ENCODE data around the gene SKIC3.

SKIC3 gene

DNA sequence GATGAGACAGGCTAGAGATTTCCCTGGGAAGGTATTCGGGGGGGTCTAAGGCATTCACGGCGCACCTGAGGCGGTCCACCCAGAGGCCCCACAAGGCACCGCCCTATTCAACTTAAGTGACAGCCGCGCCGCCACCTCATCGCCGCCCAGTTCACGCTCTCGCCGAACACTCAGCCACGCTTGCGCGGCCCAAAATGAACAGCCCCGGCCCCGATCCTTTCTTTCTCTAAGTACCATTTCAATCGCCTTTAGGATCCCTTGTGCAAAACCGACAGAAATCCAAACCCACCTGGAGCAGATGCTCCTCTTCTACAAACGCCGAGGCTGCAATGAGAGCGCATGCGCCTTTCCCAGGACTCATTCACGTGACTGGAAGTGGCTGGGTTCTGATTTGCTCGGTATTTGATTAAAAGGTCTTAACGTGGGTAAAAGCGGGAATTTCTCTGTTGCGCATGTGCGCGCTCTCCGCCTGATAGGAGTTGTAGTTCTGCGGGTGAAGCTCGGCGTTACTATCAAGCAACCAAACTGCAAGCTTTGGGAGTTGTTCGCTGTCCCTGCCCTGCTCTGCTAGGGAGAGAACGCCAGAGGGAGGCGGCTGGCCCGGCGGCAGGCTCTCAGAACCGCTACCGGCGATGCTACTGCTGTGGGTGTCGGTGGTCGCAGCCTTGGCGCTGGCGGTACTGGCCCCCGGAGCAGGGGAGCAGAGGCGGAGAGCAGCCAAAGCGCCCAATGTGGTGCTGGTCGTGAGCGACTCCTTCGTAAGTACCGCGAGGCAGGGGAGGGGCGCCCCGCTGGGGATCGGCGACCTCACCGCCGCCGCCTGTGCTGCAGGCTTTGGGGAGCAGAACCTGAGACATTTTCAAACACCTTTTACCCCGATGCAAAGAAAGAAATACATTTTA lies at the start of gene SKIC3, which contains the start of gene ARSK:
SKIC3 (minus strand) TSS at position 331 of the 902 bp plus-strand sequence. CDS start 7,827 bp downstream, outside the sequence.
ARSK (plus strand) TSS at position 455 of the 902 bp plus-strand sequence; CDS start at position 633, 178 bp downstream.
- H3K9ac ChIP-seq (ENCODE audit: low read length in 5 of 5): peak within 1 kb of the TSS; percentile 85 to 94 (median 91)
- peaks cover 10 to 22% (median 20%) of the 10 kb centered on the region in 5 donors for H3K4me1 ChIP-seq (ENCODE audit: control insufficient read depth in 5 of 5, insufficient read depth in 5 of 5, low read length in 5 of 5)
- peak within 1 kb of the TSS; percentile 86 to 98 (median 88) for H3K4me3 ChIP-seq (ENCODE audit: low read depth in 1 of 5, low read length in 5 of 5)
- H3K9me3 ChIP-seq (ENCODE audit: control insufficient read depth in 5 of 5, low read length in 5 of 5): peaks cover 0 to 2% (median 0%) of the 10 kb centered on the region in 5 donors
- H3K27me3 ChIP-seq (ENCODE audit: control insufficient read depth in 5 of 5, insufficient read depth in 4 of 5, low read length in 5 of 5): peaks cover 0 to 4% (median 0%) of the 10 kb centered on the region in 5 donors
- peak within 1 kb of the TSS; percentile 77 for H3K27ac ChIP-seq (ENCODE audit: low read depth, low read length)
- peaks cover 0 to 7% (median 2%) of the 10 kb centered on the region in 5 donors for H3K36me3 ChIP-seq (ENCODE audit: control insufficient read depth in 5 of 5, insufficient read depth in 5 of 5, low read length in 5 of 5)

DNA sequence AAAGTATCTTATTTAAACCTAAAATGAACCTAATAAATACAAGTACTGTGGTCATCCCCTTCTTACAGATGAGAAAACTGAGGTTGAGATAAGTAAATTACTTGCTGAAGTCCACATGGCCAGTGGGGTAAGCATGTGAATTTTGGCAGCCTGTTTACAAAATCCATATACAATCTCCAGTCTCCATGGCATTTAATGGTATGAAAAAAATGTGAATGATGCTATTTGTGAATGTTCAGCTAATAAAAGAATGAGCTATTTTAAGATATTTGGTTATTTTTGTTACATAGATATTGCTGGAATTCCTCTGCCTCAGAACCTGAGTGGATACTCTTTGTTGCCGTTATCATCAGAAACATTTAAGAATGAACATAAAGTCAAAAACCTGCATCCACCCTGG lies 45.8 kb upstream of the SKIC3 start:
- Histone ChIP-seq H3K27me3 (ENCODE audit: control insufficient read depth in 5 of 5, insufficient read depth in 4 of 5, low read length in 5 of 5) (no peaks in the 10 kb centered on the region), H3K9ac (ENCODE audit: low read length in 5 of 5) (no peak overlapping the region), H3K27ac (ENCODE audit: low read depth, low read length) (no peak overlapping the region), H3K4me1 (ENCODE audit: control insufficient read depth in 5 of 5, insufficient read depth in 5 of 5, low read length in 5 of 5) (no peaks in the 10 kb centered on the region), H3K9me3 (ENCODE audit: control insufficient read depth in 5 of 5, low read length in 5 of 5) (no peaks in the 10 kb centered on the region), H3K36me3 (ENCODE audit: control insufficient read depth in 5 of 5, insufficient read depth in 5 of 5, low read length in 5 of 5) (peaks cover 0 to 8% (median 7%) of the 10 kb centered on the region in 5 donors), H3K4me3 (ENCODE audit: low read depth in 1 of 5, low read length in 5 of 5) (no peak overlapping the region)

DNA sequence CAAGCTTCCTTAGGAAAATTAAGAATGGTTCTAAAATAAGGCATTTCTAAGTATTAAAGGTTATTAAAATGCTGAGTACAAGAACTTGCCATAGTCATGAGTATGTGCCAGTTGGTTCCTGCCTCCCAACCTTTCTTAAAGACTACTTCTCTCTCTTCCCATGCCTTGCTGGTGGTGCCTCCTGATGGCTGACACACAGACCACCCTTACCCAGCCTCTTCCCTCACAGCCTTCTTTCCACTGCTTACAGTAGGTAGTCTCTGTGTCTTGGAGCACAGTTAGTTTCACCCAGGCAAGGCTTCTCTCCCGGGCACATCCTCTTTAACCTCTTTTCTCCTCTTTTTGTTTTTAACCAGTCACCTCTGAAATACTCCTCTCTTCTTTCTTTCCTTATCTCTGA lies 44.5 kb upstream of the SKIC3 start:
- H3K9me3 ChIP-seq (ENCODE audit: control insufficient read depth in 5 of 5, low read length in 5 of 5): no peaks in the 10 kb centered on the region
- peaks cover 0 to 8% (median 7%) of the 10 kb centered on the region in 5 donors for H3K36me3 ChIP-seq (ENCODE audit: control insufficient read depth in 5 of 5, insufficient read depth in 5 of 5, low read length in 5 of 5)
- no peak overlapping the region for H3K27ac ChIP-seq (ENCODE audit: low read depth, low read length)
- H3K9ac ChIP-seq (ENCODE audit: low read length in 5 of 5): no peak overlapping the region
- H3K4me3 ChIP-seq (ENCODE audit: low read depth in 1 of 5, low read length in 5 of 5): no peak overlapping the region
- no peaks in the 10 kb centered on the region for H3K27me3 ChIP-seq (ENCODE audit: control insufficient read depth in 5 of 5, insufficient read depth in 4 of 5, low read length in 5 of 5)
- H3K4me1 ChIP-seq (ENCODE audit: control insufficient read depth in 5 of 5, insufficient read depth in 5 of 5, low read length in 5 of 5): no peaks in the 10 kb centered on the region

DNA sequence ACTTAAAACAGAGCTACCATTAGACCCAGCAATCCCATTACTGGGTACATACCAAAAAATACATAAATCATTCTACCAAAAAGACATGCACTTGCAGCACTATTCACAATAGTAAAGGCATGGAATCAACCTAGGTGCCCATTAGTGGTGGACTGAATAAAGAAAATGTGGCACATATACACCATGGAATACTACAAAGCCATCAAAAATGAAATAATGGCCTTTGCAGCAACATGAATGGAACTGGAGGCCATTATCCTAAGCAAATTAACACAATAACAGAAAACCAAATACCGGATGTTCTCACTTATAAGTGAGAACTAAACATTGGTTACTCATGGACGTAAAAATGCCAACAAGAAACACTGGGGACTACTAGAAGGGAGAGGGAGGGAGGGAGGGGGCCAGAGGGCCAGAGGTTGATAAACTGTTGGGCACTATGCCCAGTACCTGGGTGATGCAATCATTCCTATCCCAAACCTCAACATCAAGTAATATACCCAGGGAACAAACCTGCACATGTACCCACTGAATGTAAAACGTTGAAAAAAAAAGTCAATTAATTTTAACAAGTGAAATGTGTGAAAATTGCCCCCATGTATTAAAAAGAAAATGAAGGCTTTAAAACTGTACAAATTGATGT lies 40.6 kb upstream of the SKIC3 start:
- H3K9me3 ChIP-seq (ENCODE audit: control insufficient read depth in 5 of 5, low read length in 5 of 5): no peaks in the 10 kb centered on the region
- no peak overlapping the region for H3K9ac ChIP-seq (ENCODE audit: low read length in 5 of 5)
- H3K4me3 ChIP-seq (ENCODE audit: low read depth in 1 of 5, low read length in 5 of 5): no peak overlapping the region
- H3K27me3 ChIP-seq (ENCODE audit: control insufficient read depth in 5 of 5, insufficient read depth in 4 of 5, low read length in 5 of 5): no peaks in the 10 kb centered on the region
- H3K36me3 ChIP-seq (ENCODE audit: control insufficient read depth in 5 of 5, insufficient read depth in 5 of 5, low read length in 5 of 5): peaks cover 0 to 9% (median 0%) of the 10 kb centered on the region in 5 donors
- H3K4me1 ChIP-seq (ENCODE audit: control insufficient read depth in 5 of 5, insufficient read depth in 5 of 5, low read length in 5 of 5): no peaks in the 10 kb centered on the region
- no peak overlapping the region for H3K27ac ChIP-seq (ENCODE audit: low read depth, low read length)

DNA sequence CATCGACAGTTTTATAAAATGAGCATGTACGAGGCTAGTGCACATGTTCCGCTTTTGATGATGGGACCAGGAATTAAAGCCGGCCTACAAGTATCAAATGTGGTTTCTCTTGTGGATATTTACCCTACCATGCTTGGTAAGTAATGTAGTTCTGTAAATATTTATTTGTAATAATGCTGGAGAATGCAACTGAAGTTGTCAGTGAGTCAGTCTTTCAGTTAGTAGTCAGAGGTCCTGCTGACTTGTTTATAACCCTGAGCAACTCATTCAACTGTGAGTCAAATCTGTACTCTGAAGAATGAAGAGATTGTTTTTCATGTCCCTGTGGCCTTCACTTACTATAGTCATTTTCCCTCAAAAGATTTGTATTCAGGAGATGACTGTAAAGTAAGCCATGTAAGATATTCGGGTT lies 36.7 kb upstream of the SKIC3 start:
- Histone ChIP-seq H3K27me3 (ENCODE audit: control insufficient read depth in 5 of 5, insufficient read depth in 4 of 5, low read length in 5 of 5) (no peaks in the 10 kb centered on the region), H3K27ac (ENCODE audit: low read depth, low read length) (no peak overlapping the region), H3K4me1 (ENCODE audit: control insufficient read depth in 5 of 5, insufficient read depth in 5 of 5, low read length in 5 of 5) (no peaks in the 10 kb centered on the region), H3K4me3 (ENCODE audit: low read depth in 1 of 5, low read length in 5 of 5) (no peak overlapping the region), H3K9me3 (ENCODE audit: control insufficient read depth in 5 of 5, low read length in 5 of 5) (no peaks in the 10 kb centered on the region), H3K9ac (ENCODE audit: low read length in 5 of 5) (no peak overlapping the region), H3K36me3 (ENCODE audit: control insufficient read depth in 5 of 5, insufficient read depth in 5 of 5, low read length in 5 of 5) (peaks cover 0 to 9% (median 2%) of the 10 kb centered on the region in 5 donors)

DNA sequence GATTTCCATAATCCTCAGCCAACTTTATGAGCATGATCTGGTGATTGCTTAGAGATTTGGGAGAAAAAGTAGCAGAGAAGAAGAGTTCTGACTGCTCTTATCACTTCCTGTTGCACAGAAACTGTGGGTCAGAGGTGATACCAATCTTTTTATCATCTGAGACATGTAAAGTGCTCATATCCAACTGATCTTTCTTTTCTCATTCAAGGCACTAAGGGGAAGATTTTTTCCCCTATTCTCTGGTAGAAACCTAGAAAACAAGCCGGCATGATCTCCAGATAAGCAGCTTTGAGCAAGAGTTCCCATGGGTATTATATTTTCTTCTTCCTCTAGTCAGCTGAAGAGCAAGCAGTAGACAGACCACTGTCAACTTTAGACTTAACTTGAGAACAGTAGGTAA lies 36.1 kb upstream of the SKIC3 start:
- Histone ChIP-seq H3K36me3 (ENCODE audit: control insufficient read depth in 5 of 5, insufficient read depth in 5 of 5, low read length in 5 of 5) (peaks cover 0 to 9% (median 2%) of the 10 kb centered on the region in 5 donors), H3K9ac (ENCODE audit: low read length in 5 of 5) (no peak overlapping the region), H3K4me1 (ENCODE audit: control insufficient read depth in 5 of 5, insufficient read depth in 5 of 5, low read length in 5 of 5) (no peaks in the 10 kb centered on the region), H3K27ac (ENCODE audit: low read depth, low read length) (no peak overlapping the region), H3K4me3 (ENCODE audit: low read depth in 1 of 5, low read length in 5 of 5) (no peak overlapping the region), H3K9me3 (ENCODE audit: control insufficient read depth in 5 of 5, low read length in 5 of 5) (no peaks in the 10 kb centered on the region), H3K27me3 (ENCODE audit: control insufficient read depth in 5 of 5, insufficient read depth in 4 of 5, low read length in 5 of 5) (no peaks in the 10 kb centered on the region)

DNA sequence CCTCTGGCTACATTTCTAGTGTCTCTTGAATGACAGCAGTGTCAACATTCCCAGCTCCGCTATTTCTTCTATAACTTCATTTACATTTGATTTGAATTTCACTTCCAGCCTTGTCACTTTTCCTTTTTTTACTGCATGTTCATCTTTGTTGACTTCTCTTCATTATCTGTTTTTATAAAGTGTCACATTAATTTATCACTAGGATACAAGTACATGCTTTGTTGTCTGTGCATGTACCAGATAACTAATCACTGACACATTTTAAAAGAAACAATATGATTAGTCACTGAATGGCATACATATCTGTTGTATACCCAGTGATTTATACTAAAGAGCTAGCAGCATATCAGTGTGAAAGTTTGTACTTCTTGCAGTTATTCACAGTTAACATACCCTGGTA lies 29.2 kb upstream of the SKIC3 start:
- H3K9me3 ChIP-seq (ENCODE audit: control insufficient read depth in 5 of 5, low read length in 5 of 5): no peaks in the 10 kb centered on the region
- no peaks in the 10 kb centered on the region for H3K4me1 ChIP-seq (ENCODE audit: control insufficient read depth in 5 of 5, insufficient read depth in 5 of 5, low read length in 5 of 5)
- H3K36me3 ChIP-seq (ENCODE audit: control insufficient read depth in 5 of 5, insufficient read depth in 5 of 5, low read length in 5 of 5): peaks cover 0 to 2% (median 0%) of the 10 kb centered on the region in 5 donors
- no peaks in the 10 kb centered on the region for H3K27me3 ChIP-seq (ENCODE audit: control insufficient read depth in 5 of 5, insufficient read depth in 4 of 5, low read length in 5 of 5)
- no peak overlapping the region for H3K4me3 ChIP-seq (ENCODE audit: low read depth in 1 of 5, low read length in 5 of 5)
- H3K9ac ChIP-seq (ENCODE audit: low read length in 5 of 5): no peak overlapping the region
- H3K27ac ChIP-seq (ENCODE audit: low read depth, low read length): no peak overlapping the region

DNA sequence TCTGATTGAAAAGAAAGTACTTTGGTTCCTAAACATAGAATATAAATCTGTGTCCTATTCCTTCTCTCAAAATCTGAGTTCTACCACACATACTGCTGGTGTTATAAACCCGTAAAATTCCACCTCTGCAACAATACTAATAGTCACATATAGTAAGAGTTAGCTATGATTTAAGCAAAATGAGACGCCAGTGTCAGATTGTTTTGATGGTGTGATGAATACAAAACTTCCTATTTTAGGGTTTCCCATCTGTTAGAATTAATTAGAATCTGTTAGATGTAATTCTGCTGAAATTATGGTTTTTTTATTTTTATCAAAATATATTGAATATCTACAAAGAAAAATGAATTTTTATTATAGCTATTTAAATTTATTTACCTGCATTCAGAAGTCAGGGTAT lies 26.8 kb upstream of the SKIC3 start:
- H3K9me3 ChIP-seq (ENCODE audit: control insufficient read depth in 5 of 5, low read length in 5 of 5): no peaks in the 10 kb centered on the region
- no peaks in the 10 kb centered on the region for H3K27me3 ChIP-seq (ENCODE audit: control insufficient read depth in 5 of 5, insufficient read depth in 4 of 5, low read length in 5 of 5)
- H3K4me1 ChIP-seq (ENCODE audit: control insufficient read depth in 5 of 5, insufficient read depth in 5 of 5, low read length in 5 of 5): no peaks in the 10 kb centered on the region
- no peak overlapping the region for H3K27ac ChIP-seq (ENCODE audit: low read depth, low read length)
- H3K9ac ChIP-seq (ENCODE audit: low read length in 5 of 5): no peak overlapping the region
- H3K36me3 ChIP-seq (ENCODE audit: control insufficient read depth in 5 of 5, insufficient read depth in 5 of 5, low read length in 5 of 5): peaks cover 0 to 2% (median 0%) of the 10 kb centered on the region in 5 donors
- no peak overlapping the region for H3K4me3 ChIP-seq (ENCODE audit: low read depth in 1 of 5, low read length in 5 of 5)

DNA sequence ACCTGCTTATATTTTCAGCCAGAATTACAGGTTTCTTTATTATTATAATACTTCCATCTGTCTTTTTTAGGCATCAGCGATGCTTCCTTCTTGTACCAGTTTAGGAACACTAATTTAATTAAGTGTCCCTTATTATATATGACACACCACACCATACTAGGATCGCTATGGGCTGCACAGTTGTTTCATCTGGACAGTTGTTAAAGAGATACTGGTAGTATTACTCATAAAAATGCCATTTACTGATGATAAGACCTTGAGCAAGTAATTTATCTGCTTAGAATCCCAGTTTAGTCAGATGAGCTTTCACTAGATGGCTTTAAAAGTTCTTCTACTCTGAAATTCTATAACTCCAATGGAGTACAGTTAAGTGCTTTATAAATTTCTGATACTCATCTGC lies 17.2 kb upstream of the SKIC3 start:
- Histone ChIP-seq H3K27ac (ENCODE audit: low read depth, low read length) (no peak overlapping the region), H3K9me3 (ENCODE audit: control insufficient read depth in 5 of 5, low read length in 5 of 5) (peaks cover 0 to 5% (median 0%) of the 10 kb centered on the region in 5 donors), H3K9ac (ENCODE audit: low read length in 5 of 5) (no peak overlapping the region), H3K4me3 (ENCODE audit: low read depth in 1 of 5, low read length in 5 of 5) (no peak overlapping the region), H3K4me1 (ENCODE audit: control insufficient read depth in 5 of 5, insufficient read depth in 5 of 5, low read length in 5 of 5) (no peaks in the 10 kb centered on the region), H3K27me3 (ENCODE audit: control insufficient read depth in 5 of 5, insufficient read depth in 4 of 5, low read length in 5 of 5) (no peaks in the 10 kb centered on the region), H3K36me3 (ENCODE audit: control insufficient read depth in 5 of 5, insufficient read depth in 5 of 5, low read length in 5 of 5) (peaks cover under 1 to 28% (median 11%) of the 10 kb centered on the region in 5 donors)
